CD14-positive monocyte (primary cell): Measurements from ENCODE around the gene HAP1. TPM values are rescaled to one million over a fixed set of nuclear protein-coding genes. Genes with fewer than 3 reads are reported as not detected.

Experiments used
- DNase-seq, 3 donors: peaks; one replicate each; pipeline ENCODE4 v3.0.0-alpha.2; 2011 to 2022
- H2AFZ ChIP-seq: 2 replicates; pipeline ENCODE4 v1.6.0; 2012; ENCODE audit warnings: mild to moderate bottlenecking, low read depth, low read length, inconsistent platforms; ENCODE audit not compliant: insufficient read depth, poor library complexity, severe bottlenecking
- H3K27ac ChIP-seq, 2 donors: 1 replicate in 1 of 2; 2 replicates in 1 of 2; pipeline ENCODE4 v1.5.1; 2012 to 2013; ENCODE audit warnings: low read length in 2 of 2, control low read depth in 1 of 2, inconsistent platforms in 1 of 2, low read depth in 1 of 2, mild to moderate bottlenecking in 1 of 2
- H3K27me3 ChIP-seq, 2 donors: one replicate each; pipeline versions ENCODE4 v1.6.0 to v1.6.1; 2011 to 2013; ENCODE audit warnings: low read length in 2 of 2; ENCODE audit not compliant: control insufficient read depth in 2 of 2, insufficient read depth in 2 of 2
- H3K36me3 ChIP-seq, 2 donors: replicated peaks in 1 of 2; 1 replicate in 1 of 2; 2 replicates in 1 of 2; pipeline versions ENCODE4 v1.5.1 to v1.6.1; 2012 to 2013; ENCODE audit warnings: low read length in 2 of 2, control low read depth in 1 of 2, inconsistent platforms in 1 of 2, mild to moderate bottlenecking in 1 of 2; ENCODE audit not compliant: insufficient read depth in 2 of 2, control insufficient read depth in 1 of 2
- H3K4me1 ChIP-seq, 2 donors: 1 replicate in 1 of 2; 2 replicates in 1 of 2; pipeline versions ENCODE4 v1.5.1 to v1.6.1; 2012 to 2013; ENCODE audit warnings: low read length in 2 of 2, control low read depth in 1 of 2, inconsistent platforms in 1 of 2, mild to moderate bottlenecking in 1 of 2, moderate library complexity in 1 of 2; ENCODE audit not compliant: insufficient read depth in 2 of 2, control insufficient read depth in 1 of 2
- H3K4me2 ChIP-seq: replicated peaks from 2 replicates; pipeline ENCODE3; 2012; ENCODE audit warnings: low read length, moderate library complexity, mild to moderate bottlenecking; ENCODE audit not compliant: poor library complexity, severe bottlenecking; ENCODE audit errors: extremely low read depth
- H3K4me3 ChIP-seq, 3 experiments: fragments of 200-600 bp in 1 of 3; sonication (generic) in 1 of 3; replicated peaks in 1 of 3; 1 replicate in 2 of 3; 2 replicates in 1 of 3; pipeline ENCODE4 v1.5.1; 2011 to 2013; ENCODE audit warnings: low read length in 3 of 3, mild to moderate bottlenecking in 3 of 3, control low read depth in 2 of 3, low read depth in 2 of 3, inconsistent platforms in 1 of 3, moderate library complexity in 1 of 3
- H3K79me2 ChIP-seq: 2 replicates; pipeline ENCODE4 v1.6.0; 2012; ENCODE audit warnings: mild to moderate bottlenecking, control low read depth, inconsistent platforms, low read length, moderate library complexity; ENCODE audit not compliant: insufficient read depth
- H3K9ac ChIP-seq: 2 replicates; pipeline ENCODE4 v1.6.0; 2017; ENCODE audit warnings: low read length, mild to moderate bottlenecking; ENCODE audit not compliant: insufficient read depth, poor library complexity, severe bottlenecking
- H3K9me3 ChIP-seq, 2 donors: replicated peaks in 1 of 2; 1 replicate in 1 of 2; 2 replicates in 1 of 2; pipeline versions ENCODE4 v1.5.1 to v1.6.1; 2012 to 2013; ENCODE audit warnings: low read length in 2 of 2, control low read depth in 1 of 2; ENCODE audit not compliant: control insufficient read depth in 1 of 2, insufficient read depth in 1 of 2
- H4K20me1 ChIP-seq: 2 replicates; pipeline ENCODE4 v1.6.0; 2012; ENCODE audit warnings: mild to moderate bottlenecking, low read length, control low read depth, moderate library complexity; ENCODE audit not compliant: insufficient read depth
- H3K27ac Mint-ChIP-seq, 7 donors: one replicate each; pipeline ENCODE4 v1.8.0; 2020; ENCODE audit warnings: mild to moderate bottlenecking in 7 of 7, mixed read lengths in 7 of 7, moderate library complexity in 6 of 7, inconsistent platforms in 2 of 7
- H3K27me3 Mint-ChIP-seq, 3 donors: one replicate each; pipeline ENCODE4 v1.8.0; 2021 to 2022; ENCODE audit warnings: low read depth in 3 of 3, mild to moderate bottlenecking in 3 of 3, mixed read lengths in 3 of 3, moderate library complexity in 3 of 3, inconsistent platforms in 1 of 3
- H3K36me3 Mint-ChIP-seq, 2 donors: one replicate each; pipeline ENCODE4 v1.8.0; 2020; ENCODE audit warnings: mixed read lengths in 2 of 2, inconsistent platforms in 1 of 2, mild to moderate bottlenecking in 1 of 2
- H3K4me1 Mint-ChIP-seq: one replicate; pipeline ENCODE4 v1.8.0; 2020; ENCODE audit warnings: mild to moderate bottlenecking, mixed read lengths
- H3K4me3 Mint-ChIP-seq, 2 donors: one replicate each; pipeline ENCODE4 v1.8.0; 2020; ENCODE audit warnings: mild to moderate bottlenecking in 2 of 2, mixed read lengths in 2 of 2, moderate library complexity in 1 of 2
- H3K9me3 Mint-ChIP-seq, 7 donors: one replicate each; pipeline ENCODE4 v1.8.0; 2020 to 2022; ENCODE audit warnings: mixed read lengths in 7 of 7, mild to moderate bottlenecking in 6 of 7, moderate library complexity in 6 of 7, inconsistent platforms in 2 of 7
- CTCF ChIP-seq: fragments of 200-600 bp; IDR thresholded peaks from one replicate; pipeline ENCODE4 v1.8.0; 2022; ENCODE audit warnings: antibody characterized with exemption, mild to moderate bottlenecking
- WGBS: methylation state at CpG from one replicate; pipeline ENCODE4 v1.1.5; 2013; ENCODE audit warnings: missing lambda C conversion rate; ENCODE audit not compliant: insufficient coverage; 5-methylcytosine and 5-hydroxymethylcytosine counted together
- intact Hi-C, 2 donors: fragments of 100-400 bp; cut with micrococcal nuclease; formaldehyde crosslinking; loops; one replicate each; pipeline versions ENCODE4 v1.15.0 to v1.15.1; 2023
- polyA plus RNA-seq, 3 donors: library from polyadenylated mRNA; depleted of rRNA in 1 of 3; unstranded in 2 of 3; stranded (reverse) in 1 of 3; fragments of 300-500 nt in 2 of 3; fragments of >200 nt in 1 of 3; fragmentation: Illumina TruSeq in 2 of 3; gene quantifications; 1 replicate in 2 of 3; 2 replicates in 1 of 3; pipeline ENCODE4 v1.2.3, GENCODE V29; 2012 to 2021

Gene HAP1
- polyA plus RNA-seq, 3 donors, result not detected

- no peaks in the 10 kb centered on the region for H3K36me3 ChIP-seq
- H3K79me2 ChIP-seq, result no peaks in the 10 kb centered on the region
- H3K4me2 ChIP-seq, result no peak overlapping the region
- H3K27me3 Mint-ChIP-seq, result peaks cover 2 to 3% (median 2%) of the 10 kb centered on the region in 3 donors
- no peaks in the 10 kb centered on the region for H3K27me3 ChIP-seq
- peaks cover 0 to 7% (median 3%) of the 10 kb centered on the region in 7 donors for H3K9me3 Mint-ChIP-seq
- no peak overlapping the region for H3K9ac ChIP-seq
- H3K4me1 ChIP-seq, result peaks cover 24 to 42% of the 10 kb centered on the region in 2 donors
- no CpG with 5 or more reads among the region's 5 CpGs for WGBS
- intact Hi-C loops, result no loop called here
- H2AFZ ChIP-seq, result no peak overlapping the region
- no peaks in the 10 kb centered on the region for H4K20me1 ChIP-seq
- H3K4me1 Mint-ChIP-seq, result peaks cover 45% of the 10 kb centered on the region
- DNase-seq, result no peak
- H3K4me3 ChIP-seq, result no peak overlapping the region
- H3K36me3 Mint-ChIP-seq, result peaks cover 0 to 3% of the 10 kb centered on the region in 2 donors
- no peak overlapping the region for H3K4me3 Mint-ChIP-seq
- TF ChIP-seq CTCF, result no peak
- H3K27ac ChIP-seq, result no peak overlapping the region
- peak overlapping the region in 4 of 7 donors; percentile 18 to 55 (median 46) for H3K27ac Mint-ChIP-seq
- no peaks in the 10 kb centered on the region for H3K9me3 ChIP-seq
Measured at GRCh38 chr17:41682631-41683030, 51.8 kb downstream of the HAP1 start.

GRCh38 chr17:41681776-41682175 is 52.7 kb downstream of the HAP1 start:
- Mint-ChIP-seq H3K4me1 (peaks cover 50% of the 10 kb centered on the region), H3K27me3 (peaks cover 2 to 3% (median 2%) of the 10 kb centered on the region in 3 donors), H3K9me3 (peaks cover 0 to 7% (median 3%) of the 10 kb centered on the region in 7 donors), H3K27ac (no peak overlapping the region), H3K36me3 (peaks cover 0 to 3% of the 10 kb centered on the region in 2 donors), H3K4me3 (no peak overlapping the region)
- H4K20me1 ChIP-seq, result no peaks in the 10 kb centered on the region
- TF ChIP-seq CTCF, result no peak
- no peak overlapping the region for H3K4me2 ChIP-seq
- H2AFZ ChIP-seq, result no peak overlapping the region
- no peaks in the 10 kb centered on the region for H3K9me3 ChIP-seq
- WGBS, result 74% methylated on average over 3 of the region's 3 CpGs
- no peaks in the 10 kb centered on the region for H3K27me3 ChIP-seq
- intact Hi-C loops, result no loop called here
- H3K27ac ChIP-seq, result no peak overlapping the region
- no peaks in the 10 kb centered on the region for H3K79me2 ChIP-seq
- H3K36me3 ChIP-seq, result no peaks in the 10 kb centered on the region
- H3K4me1 ChIP-seq, result peaks cover 23 to 47% of the 10 kb centered on the region in 2 donors
- no peak for DNase-seq
- H3K4me3 ChIP-seq, result no peak overlapping the region
- H3K9ac ChIP-seq, result no peak overlapping the region
